Stimulated activated naive B cell treated with anti-CD40 and anti-IgM and Interleukin-4, amounts not matched to agents 10 μg/mL and 1 μg/mL and 100 μg/mL, for 72 hours (primary cell): ENCODE results near the gene OARD1.

Experiments used
- ATAC-seq, 2 donors: fragments of 150-1000 bp; cut with Tn5 transposase; replicated peaks; 2 replicates each; pipeline ENCODE4 v1.10.0; 2021; ENCODE audit warnings: moderate library complexity in 1 of 2
- DNase-seq: peaks from one replicate; pipeline ENCODE4 v3.0.0; 2021
- H3K27ac Mint-ChIP-seq: one replicate; pipeline ENCODE4 v1.8.0; 2022; ENCODE audit warnings: mild to moderate bottlenecking, mixed read lengths
- H3K27me3 Mint-ChIP-seq, 2 donors: one replicate each; pipeline ENCODE4 v1.8.0; 2022; ENCODE audit warnings: mixed read lengths in 2 of 2
- H3K36me3 Mint-ChIP-seq, 2 donors: one replicate each; pipeline ENCODE4 v1.8.0; 2022; ENCODE audit warnings: mixed read lengths in 2 of 2, mild to moderate bottlenecking in 1 of 2
- H3K4me1 Mint-ChIP-seq, 2 donors: one replicate each; pipeline ENCODE4 v1.8.0; 2022; ENCODE audit warnings: mixed read lengths in 2 of 2, mild to moderate bottlenecking in 1 of 2
- H3K4me3 Mint-ChIP-seq, 2 donors: one replicate each; pipeline ENCODE4 v1.8.0; 2022; ENCODE audit warnings: mild to moderate bottlenecking in 2 of 2, mixed read lengths in 2 of 2, moderate library complexity in 1 of 2
- H3K9me3 Mint-ChIP-seq, 2 donors: one replicate each; pipeline ENCODE4 v1.8.0; 2022; ENCODE audit warnings: mixed read lengths in 2 of 2, mild to moderate bottlenecking in 1 of 2

OARD1 gene

GRCh38 chr6:41065550-41066026 is 6.6 kb downstream of the OARD1 start:
- Mint-ChIP-seq H3K4me3 (no peak overlapping the region), H3K27ac (no peak overlapping the region), H3K36me3 (peaks cover 31 to 36% of the 10 kb centered on the region in 2 donors), H3K4me1 (peaks cover 7 to 11% of the 10 kb centered on the region in 2 donors), H3K9me3 (no peaks in the 10 kb centered on the region), H3K27me3 (no peaks in the 10 kb centered on the region)
- ATAC-seq (no peak), DNase-seq (no peak)

- peaks cover 34 to 40% of the 10 kb centered on the region in 2 donors for H3K36me3 Mint-ChIP-seq
These were observed 7.3 kb downstream of the OARD1 start for GRCh38 chr6:41064841-41065240.

GRCh38 chr6:41063884-41064285 is 8.3 kb downstream of the OARD1 start:
- Mint-ChIP-seq H3K36me3 (peaks cover 34 to 40% of the 10 kb centered on the region in 2 donors), H3K4me1 (peaks cover 5 to 8% of the 10 kb centered on the region in 2 donors), H3K27me3 (no peaks in the 10 kb centered on the region), H3K9me3 (no peaks in the 10 kb centered on the region), H3K27ac (no peak overlapping the region), H3K4me3 (no peak overlapping the region)
- DNase-seq (no peak), ATAC-seq (no peak)

More at GRCh38 chr6:41064841-41065240, 7.3 kb downstream of the OARD1 start:
- peaks cover 5 to 8% of the 10 kb centered on the region in 2 donors for H3K4me1 Mint-ChIP-seq
- H3K27ac Mint-ChIP-seq, result no peak overlapping the region
- H3K4me3 Mint-ChIP-seq, result no peak overlapping the region
- no peak for ATAC-seq
- no peaks in the 10 kb centered on the region for H3K9me3 Mint-ChIP-seq
- no peak for DNase-seq
- no peaks in the 10 kb centered on the region for H3K27me3 Mint-ChIP-seq

- peaks cover 29 to 40% of the 10 kb centered on the region in 2 donors for H3K36me3 Mint-ChIP-seq
- no peaks in the 10 kb centered on the region for H3K9me3 Mint-ChIP-seq
- no peak overlapping the region for H3K4me3 Mint-ChIP-seq
- H3K27me3 Mint-ChIP-seq, result no peaks in the 10 kb centered on the region
- DNase-seq (no peak), ATAC-seq (no peak)
- H3K4me1 Mint-ChIP-seq, result peaks cover 4 to 11% of the 10 kb centered on the region in 2 donors
- H3K27ac Mint-ChIP-seq, result no peak overlapping the region
These were observed 10.1 kb downstream of the OARD1 start for GRCh38 chr6:41062056-41062455.

- no peak overlapping the region for H3K27ac Mint-ChIP-seq
- ATAC-seq (no peak), DNase-seq (no peak)
- no peaks in the 10 kb centered on the region for H3K9me3 Mint-ChIP-seq
- H3K4me3 Mint-ChIP-seq, result no peak overlapping the region
- H3K4me1 Mint-ChIP-seq, result peaks cover 0 to 6% of the 10 kb centered on the region in 2 donors
- peaks cover 23 to 35% of the 10 kb centered on the region in 2 donors for H3K36me3 Mint-ChIP-seq
- no peaks in the 10 kb centered on the region for H3K27me3 Mint-ChIP-seq
These were observed 10.9 kb downstream of the OARD1 start for GRCh38 chr6:41061196-41061726.

GRCh38 chr6:41059556-41059955 is 12.6 kb downstream of the OARD1 start:
- ATAC-seq, result no peak
- no peak for DNase-seq
- Mint-ChIP-seq H3K4me3 (no peak overlapping the region), H3K27ac (no peak overlapping the region), H3K4me1 (peaks cover 1 to 6% of the 10 kb centered on the region in 2 donors), H3K27me3 (no peaks in the 10 kb centered on the region), H3K36me3 (peaks cover 22 to 43% of the 10 kb centered on the region in 2 donors), H3K9me3 (no peaks in the 10 kb centered on the region)

GRCh38 chr6:41058783-41059181 is 13.4 kb downstream of the OARD1 start:
- ATAC-seq (no peak), DNase-seq (no peak)
- Mint-ChIP-seq H3K27ac (no peak overlapping the region), H3K9me3 (no peaks in the 10 kb centered on the region), H3K27me3 (no peaks in the 10 kb centered on the region), H3K4me1 (peaks cover 1 to 6% of the 10 kb centered on the region in 2 donors), H3K36me3 (peaks cover 22 to 43% of the 10 kb centered on the region in 2 donors), H3K4me3 (no peak overlapping the region)

- DNase-seq (no peak), ATAC-seq (no peak)
- peaks cover 17 to 37% of the 10 kb centered on the region in 2 donors for H3K36me3 Mint-ChIP-seq
- peaks cover 11 to 16% of the 10 kb centered on the region in 2 donors for H3K4me1 Mint-ChIP-seq
- no peaks in the 10 kb centered on the region for H3K27me3 Mint-ChIP-seq
- H3K4me3 Mint-ChIP-seq, result no peak overlapping the region
- H3K9me3 Mint-ChIP-seq, result peaks cover 0 to under 1% of the 10 kb centered on the region in 2 donors
- no peak overlapping the region for H3K27ac Mint-ChIP-seq
These were observed 15.2 kb downstream of the OARD1 start for GRCh38 chr6:41056768-41057490.

GRCh38 chr6:41055149-41055548 is 17.0 kb downstream of the OARD1 start:
- ATAC-seq (no peak), DNase-seq (no peak)
- Mint-ChIP-seq H3K27me3 (no peaks in the 10 kb centered on the region), H3K27ac (no peak overlapping the region), H3K4me1 (peaks cover 18 to 24% of the 10 kb centered on the region in 2 donors), H3K9me3 (peaks cover 0 to 3% of the 10 kb centered on the region in 2 donors), H3K4me3 (no peak overlapping the region), H3K36me3 (peaks cover 15 to 36% of the 10 kb centered on the region in 2 donors)

GRCh38 chr6:41054511-41054910 is 17.6 kb downstream of the OARD1 start:
- Mint-ChIP-seq H3K9me3 (peaks cover 0 to 3% of the 10 kb centered on the region in 2 donors), H3K27ac (no peak overlapping the region), H3K4me3 (no peak overlapping the region), H3K36me3 (peaks cover 19 to 38% of the 10 kb centered on the region in 2 donors), H3K4me1 (peaks cover 18 to 24% of the 10 kb centered on the region in 2 donors), H3K27me3 (no peaks in the 10 kb centered on the region)
- ATAC-seq, result no peak
- no peak for DNase-seq

GRCh38 chr6:41053041-41053440 is 19.1 kb downstream of the OARD1 start, which contains the start of gene APOBEC2:
Gene APOBEC2 (plus strand): TSS chr6:41053202. CDS start chr6:41053348, 146 bp downstream.
- Mint-ChIP-seq H3K27ac (peak within 1 kb of the TSS; percentile 88), H3K4me1 (peaks cover 18 to 23% of the 10 kb centered on the region in 2 donors), H3K27me3 (no peaks in the 10 kb centered on the region), H3K36me3 (peaks cover 27 to 47% of the 10 kb centered on the region in 2 donors), H3K9me3 (peaks cover 0 to 3% of the 10 kb centered on the region in 2 donors), H3K4me3 (peak within 1 kb of the TSS in 1 of 2 donors; percentile 7)
- DNase-seq (no peak), ATAC-seq (no peak)

- ATAC-seq, result peak; percentile 85 to 87
- H3K4me1 Mint-ChIP-seq, result peaks cover 18% of the 10 kb centered on the region in 2 donors
- peaks cover 28 to 48% of the 10 kb centered on the region in 2 donors for H3K36me3 Mint-ChIP-seq
- peak overlapping the region; percentile 37 for H3K27ac Mint-ChIP-seq
- no peak for DNase-seq
- H3K9me3 Mint-ChIP-seq, result peaks cover 0 to 3% of the 10 kb centered on the region in 2 donors
- no peaks in the 10 kb centered on the region for H3K27me3 Mint-ChIP-seq
- peak overlapping the region in 1 of 2 donors; percentile 7 for H3K4me3 Mint-ChIP-seq
These were observed 20.3 kb downstream of the OARD1 start for GRCh38 chr6:41051873-41052272.

- peaks cover 27 to 44% of the 10 kb centered on the region in 2 donors for H3K36me3 Mint-ChIP-seq
- peaks cover 18% of the 10 kb centered on the region in 2 donors for H3K4me1 Mint-ChIP-seq
- H3K27me3 Mint-ChIP-seq, result no peaks in the 10 kb centered on the region
- no peak overlapping the region for H3K27ac Mint-ChIP-seq
- H3K4me3 Mint-ChIP-seq, result no peak overlapping the region
- no peak for DNase-seq
- peaks cover 0 to 3% of the 10 kb centered on the region in 2 donors for H3K9me3 Mint-ChIP-seq
- no peak for ATAC-seq
These were observed 21.6 kb downstream of the OARD1 start for GRCh38 chr6:41050536-41050935.

- no peaks in the 10 kb centered on the region for H3K27me3 Mint-ChIP-seq
- DNase-seq, result no peak
- ATAC-seq, result no peak
- peaks cover 0 to 3% of the 10 kb centered on the region in 2 donors for H3K9me3 Mint-ChIP-seq
- H3K4me3 Mint-ChIP-seq, result no peak overlapping the region
- H3K36me3 Mint-ChIP-seq, result peaks cover 27 to 41% of the 10 kb centered on the region in 2 donors
- H3K4me1 Mint-ChIP-seq, result peaks cover 17 to 18% of the 10 kb centered on the region in 2 donors
- no peak overlapping the region for H3K27ac Mint-ChIP-seq
These were observed 22.2 kb downstream of the OARD1 start for GRCh38 chr6:41049955-41050354.
